CD4-positive, alpha-beta T cell treated with Interleukin-6 for 4 hours (primary cell): ENCODE results near the gene SGSM2.
A peak's percentile ranks its signal among the peaks of the same experiment; 100 is the strongest.
"Not testable (repeated sequence)": the region's sequence is repeated elsewhere in the genome, so short reads cannot be mapped to it uniquely, and the experiment has no call there.

Experiments used
- DNase-seq: peaks from one replicate; pipeline ENCODE4 v3.0.0-alpha.2; 2020; ENCODE audit warnings: mixed read lengths

The SGSM2 gene

GRCh38 chr17:2336852-2337543, at the start of gene SGSM2:
Gene SGSM2, plus strand, starts transcription at chr17:2337501. Its CDS starts 188 bp downstream, at chr17:2337689.
- peak; percentile 78 for DNase-seq

GRCh38 chr17:2289878-2290478, 47.3 kb upstream of the SGSM2 start:
- DNase-seq, result no peak

DNA sequence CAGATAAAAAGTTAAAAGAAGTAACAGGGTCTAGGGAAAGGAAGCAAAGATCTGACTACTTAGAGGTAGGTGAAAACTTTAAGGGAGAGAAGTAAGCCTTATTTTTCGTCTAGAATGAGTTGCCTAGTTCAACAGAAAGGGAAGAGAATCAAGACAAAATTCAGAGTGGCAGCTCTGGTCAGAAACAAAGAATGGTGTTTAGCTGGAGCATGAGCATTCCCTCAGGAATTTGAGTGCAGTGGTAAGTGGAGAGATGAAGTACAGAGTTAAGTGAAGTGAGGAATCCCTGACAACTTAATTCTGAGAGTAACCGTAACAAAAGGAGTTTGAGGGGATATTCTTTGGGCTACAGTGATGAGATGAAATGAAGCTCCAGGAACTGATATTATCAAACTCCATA, 45.2 kb upstream of the SGSM2 start:
- no peak for DNase-seq

GRCh38 chr17:2295575-2295974, 41.7 kb upstream of the SGSM2 start:
- no peak for DNase-seq

DNA sequence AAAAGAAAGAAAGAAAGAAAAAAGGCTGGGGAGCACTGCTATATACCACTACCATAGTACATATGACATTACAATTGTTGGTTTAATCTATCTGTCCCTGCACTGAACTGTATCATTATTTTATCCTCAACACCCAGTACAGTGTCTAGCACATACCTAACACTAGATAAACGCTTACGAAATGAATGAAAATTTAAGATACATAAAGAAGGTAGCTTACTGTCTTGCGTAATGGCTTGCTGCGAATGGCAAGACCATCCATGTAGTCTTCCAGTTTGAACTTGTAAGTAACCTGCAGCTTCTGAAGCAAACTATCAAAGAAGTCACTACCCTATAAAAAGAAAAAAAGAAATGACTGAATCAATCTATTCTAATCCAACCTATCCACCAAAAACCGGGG, 40.3 kb upstream of the SGSM2 start:
- no peak for DNase-seq

DNA sequence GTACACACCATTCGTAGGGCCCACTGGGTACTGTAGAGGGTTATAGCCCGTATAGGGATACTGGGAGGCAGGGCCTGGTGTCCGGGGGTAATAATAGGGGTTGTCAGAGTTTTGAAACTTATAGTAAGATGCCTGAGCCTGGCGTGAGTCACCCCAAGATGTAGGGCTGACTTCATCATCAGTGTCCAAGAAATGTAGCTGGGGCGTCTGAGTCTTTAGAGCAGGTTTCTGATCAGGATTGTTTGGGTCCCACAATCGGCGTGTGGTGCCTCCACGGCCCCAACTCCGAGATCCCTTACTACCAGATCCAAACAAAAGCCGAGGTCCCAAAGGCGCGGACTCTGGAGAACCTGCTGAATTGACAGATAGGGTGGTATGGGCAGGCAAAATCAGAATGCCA, 38.2 kb upstream of the SGSM2 start:
- DNase-seq, result no peak

DNA sequence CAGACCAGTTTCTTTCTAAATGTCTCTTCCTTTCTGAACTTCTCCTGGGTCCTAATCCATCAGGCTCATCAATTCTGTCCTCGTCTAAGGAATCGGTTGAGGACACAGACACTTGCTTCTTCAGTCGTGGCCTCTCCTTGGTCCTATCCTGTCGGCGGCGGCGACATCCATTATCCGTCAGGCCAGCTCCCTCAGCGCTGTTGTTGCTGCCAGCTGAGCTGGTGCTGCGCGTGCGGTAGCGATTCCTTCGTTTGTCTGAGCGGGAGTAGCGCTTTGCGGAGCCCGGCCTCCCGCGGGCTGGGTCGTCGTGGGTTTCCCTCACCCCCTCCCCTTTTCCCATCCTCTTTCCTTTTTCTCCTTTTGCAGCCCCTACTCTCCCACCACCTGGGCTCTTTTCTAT, 37.5 kb upstream of the SGSM2 start:
- no peak for DNase-seq

- peak; percentile 39 for DNase-seq
These were observed 34.5 kb upstream of the SGSM2 start for GRCh38 chr17:2302778-2303203.

DNA sequence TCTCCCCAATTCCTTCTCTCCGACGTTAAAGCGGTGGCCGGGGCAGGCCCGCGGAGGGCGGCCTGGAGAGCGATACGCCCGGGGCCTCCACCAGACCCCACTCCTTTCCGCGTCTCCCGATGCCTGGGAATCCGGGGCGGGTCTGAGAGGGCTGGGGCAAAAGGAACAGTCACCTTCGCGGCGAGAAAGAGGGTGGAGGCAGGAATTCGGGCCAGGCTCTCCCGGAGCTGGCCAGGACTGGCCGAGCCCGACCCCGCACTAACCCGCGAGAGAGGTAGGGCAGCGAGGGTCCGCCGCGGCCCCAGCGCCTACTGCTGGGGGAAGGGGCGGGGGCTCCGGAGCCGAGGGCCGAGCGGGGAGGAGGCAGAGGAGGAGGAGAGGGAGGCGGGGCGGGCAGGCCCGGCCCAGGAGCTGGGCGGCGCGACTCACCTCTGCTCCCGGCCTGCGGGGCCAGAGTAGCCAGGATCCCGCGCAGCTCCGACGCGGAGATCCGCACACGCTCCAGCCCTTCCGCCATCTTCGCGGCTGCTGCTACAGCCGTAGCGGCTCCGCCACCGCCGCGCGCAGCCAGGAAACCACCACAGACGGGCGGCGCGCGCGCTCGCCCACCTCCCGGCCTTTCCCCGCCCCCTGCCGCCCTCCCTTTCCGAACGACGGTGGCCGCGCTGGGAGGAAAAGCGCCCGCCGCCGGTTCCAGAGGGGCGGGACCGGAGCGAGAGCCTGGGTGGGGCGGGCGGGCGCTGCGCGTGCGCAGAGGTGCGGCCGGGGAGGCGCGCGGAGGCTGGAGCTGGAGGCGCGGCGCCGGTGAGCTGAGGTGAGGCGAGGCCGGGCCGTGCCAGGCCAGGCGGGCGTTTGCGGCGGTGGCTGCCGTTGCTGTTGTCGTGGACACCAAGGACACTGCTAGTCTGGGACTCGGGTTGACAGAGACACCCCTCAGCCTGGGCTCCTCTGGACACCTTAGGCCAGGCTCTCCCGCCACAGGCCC, 33.8 kb upstream of the SGSM2 start, which contains the start of the genes SMG6 and SRR:
Gene SMG6 (minus strand): TSS at position 582 of the 985 bp plus-strand sequence. CDS start 65 bp downstream, at position 517.
Gene SRR (plus strand): TSS at position 747 of the 985 bp plus-strand sequence. CDS start 11,611 bp downstream, outside the sequence.
- peak; percentile 96 for DNase-seq

- no peak for DNase-seq
These were observed 32.4 kb upstream of the SGSM2 start for GRCh38 chr17:2304931-2305330.

GRCh38 chr17:2309338-2310154, 27.8 kb upstream of the SGSM2 start:
- no peak for DNase-seq

DNA sequence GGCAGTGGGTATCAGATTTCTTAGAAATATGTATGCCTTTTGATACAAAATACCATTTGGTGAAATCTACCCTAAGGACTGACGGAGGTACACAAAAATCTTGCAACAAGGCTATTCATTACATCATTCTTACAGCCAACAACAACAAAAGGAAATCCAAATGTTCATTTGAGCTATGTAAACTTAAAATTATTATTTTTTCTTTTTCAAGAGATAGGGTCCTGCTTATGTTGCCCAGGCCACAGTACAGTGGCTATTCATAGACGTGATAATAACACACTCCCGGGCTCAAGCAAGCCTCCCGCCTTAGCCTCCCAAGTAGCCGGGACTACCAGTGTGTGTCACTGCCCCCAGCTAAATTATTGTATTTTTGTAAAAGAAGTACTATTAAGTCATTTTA, 24.6 kb upstream of the SGSM2 start:
- DNase-seq, result no peak

DNA sequence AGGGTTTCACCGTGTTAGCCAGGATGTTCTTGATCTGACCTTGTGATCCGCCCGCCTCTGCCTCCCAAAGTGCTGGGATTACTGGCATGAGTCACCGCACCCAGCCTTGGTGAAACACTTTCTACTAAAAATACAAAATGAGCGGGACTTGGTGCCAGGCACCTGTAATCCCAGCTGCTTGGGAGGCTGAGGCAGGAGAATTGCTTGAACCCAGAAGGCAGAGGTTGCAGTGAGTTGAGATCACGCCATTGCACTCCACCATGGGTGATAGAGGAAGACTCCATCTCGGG, 20.4 kb upstream of the SGSM2 start:
- not testable (repeated sequence) for DNase-seq

DNA sequence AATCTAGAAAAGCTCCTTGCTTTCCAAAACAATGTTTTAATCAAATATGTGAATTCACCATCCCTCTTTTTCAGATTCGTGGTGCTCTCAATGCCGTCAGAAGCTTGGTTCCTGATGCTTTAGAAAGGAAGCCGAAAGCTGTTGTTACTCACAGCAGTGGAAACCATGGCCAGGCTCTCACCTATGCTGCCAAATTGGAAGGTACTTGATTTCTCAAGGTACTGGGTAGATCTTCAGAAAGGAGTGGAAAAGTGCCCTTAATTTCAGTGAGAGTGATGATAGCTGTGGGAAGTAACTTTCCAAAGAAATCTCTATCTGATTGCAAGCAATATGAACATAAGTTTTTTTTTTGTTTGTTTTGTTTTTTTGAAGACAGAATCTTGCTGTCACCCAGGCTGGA, 19.5 kb upstream of the SGSM2 start:
- DNase-seq, result no peak

- no peak for DNase-seq
These were observed 18.2 kb upstream of the SGSM2 start for GRCh38 chr17:2319051-2319450.

DNA sequence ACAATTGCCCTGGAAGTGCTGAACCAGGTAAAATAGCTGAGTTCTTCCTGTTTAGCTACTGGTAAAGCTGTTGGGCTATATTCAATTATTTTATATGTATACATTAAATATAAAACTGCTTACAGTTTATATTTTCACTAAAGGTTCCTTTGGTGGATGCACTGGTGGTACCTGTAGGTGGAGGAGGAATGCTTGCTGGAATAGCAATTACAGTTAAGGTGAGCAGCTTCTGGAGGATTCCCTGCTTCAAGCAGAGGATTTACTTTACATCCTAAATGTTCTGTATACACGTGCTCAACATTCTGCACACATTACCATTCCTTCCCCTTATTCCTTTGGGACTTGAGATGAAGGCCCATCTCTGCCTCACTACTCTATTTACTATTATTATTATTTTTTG, 15.9 kb upstream of the SGSM2 start:
- no peak for DNase-seq

- DNase-seq, result no peak
These were observed 13.5 kb upstream of the SGSM2 start for GRCh38 chr17:2323629-2324314.

DNA sequence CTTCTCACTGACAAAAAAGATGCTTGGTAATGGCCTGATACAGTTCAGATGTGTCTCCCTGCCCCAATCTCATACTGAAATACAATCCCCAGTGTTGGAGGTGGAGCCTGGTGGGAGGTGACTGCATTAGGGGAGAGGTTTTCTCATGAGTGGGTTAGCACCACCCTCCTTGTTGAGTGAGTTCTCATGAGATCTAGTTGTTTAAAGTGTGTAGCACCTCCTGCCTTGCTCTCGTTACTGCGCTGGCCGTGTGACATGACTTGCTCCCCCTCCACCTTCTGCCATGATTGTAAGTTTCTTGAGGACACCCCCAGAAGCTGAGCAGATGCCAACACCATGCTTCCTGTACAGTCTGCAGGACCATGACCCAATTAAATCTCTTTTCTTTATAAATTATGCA, 6.0 kb upstream of the SGSM2 start:
- no peak for DNase-seq

GRCh38 chr17:2335726-2336214, 1.5 kb upstream of the SGSM2 start:
- no peak for DNase-seq

- DNase-seq, result peak; percentile 91
These were observed 968 bp upstream of the SGSM2 start, which contains the start of gene TSR1 for GRCh38 chr17:2336215-2336851. Gene TSR1, minus strand, starts transcription at chr17:2336457. Its CDS starts 30 bp downstream, at chr17:2336427.
